Occipital lobe (tissue), 2 donors: ENCODE measurements around the gene SHC1. TPM values are rescaled to one million over a fixed set of nuclear protein-coding genes. Genes with fewer than 3 reads are reported as not detected.
"Not testable (repeated sequence)": the region's sequence is repeated elsewhere in the genome, so short reads cannot be mapped to it uniquely, and the experiment has no call there.

ENCODE experiments used
- DNase-seq: peaks from one replicate; lab custom pipeline; 2025; lab: John Stamatoyannopoulos, UW
- total RNA-seq: library from RNA; depleted of rRNA; stranded (reverse); fragments of >200 nt; gene quantifications from one replicate; pipeline ENCODE4 v1.2.3, GENCODE V29; 2014

SHC1 gene
- total RNA-seq, 1 donor from 2014 or later: 10.0 TPM

- peak; percentile 15 for DNase-seq
Measured at GRCh38 chr1:154995301-154995983, 24.9 kb upstream of the SHC1 start.

GRCh38 chr1:154994591-154994990, 24.0 kb upstream of the SHC1 start:
- DNase-seq: no peak

GRCh38 chr1:154994269-154994587, 23.7 kb upstream of the SHC1 start:
- DNase-seq: no peak

- DNase-seq: no peak
Measured at GRCh38 chr1:154993572-154994268, 23.2 kb upstream of the SHC1 start, which contains the start of gene LENEP. LENEP (plus strand) TSS chr1:154993586; CDS start chr1:154993608, 22 bp downstream.

- no peak for DNase-seq
Measured at GRCh38 chr1:154992721-154993571, 22.4 kb upstream of the SHC1 start.

- no peak for DNase-seq
Measured at GRCh38 chr1:154990276-154990675, 19.7 kb upstream of the SHC1 start.

GRCh38 chr1:154989195-154989860, 18.8 kb upstream of the SHC1 start:
- no peak for DNase-seq

GRCh38 chr1:154988058-154988954, 17.8 kb upstream of the SHC1 start:
- DNase-seq: no peak

GRCh38 chr1:154987326-154987725, 16.8 kb upstream of the SHC1 start:
- DNase-seq: no peak

- DNase-seq: not testable (repeated sequence)
Measured at GRCh38 chr1:154986736-154987135, 16.2 kb upstream of the SHC1 start.

- DNase-seq: no peak
Measured at GRCh38 chr1:154983776-154984466, 13.4 kb upstream of the SHC1 start.

- peak; percentile 96 for DNase-seq
Measured at GRCh38 chr1:154982897-154983648, 12.5 kb upstream of the SHC1 start, which contains the start of gene FLAD1. FLAD1 (plus strand) TSS chr1:154983344; CDS start chr1:154983695, 351 bp downstream.

- DNase-seq: no peak
Measured at GRCh38 chr1:154982341-154982740, 11.8 kb upstream of the SHC1 start.

- DNase-seq: no peak
Measured at GRCh38 chr1:154978360-154978759, 7.8 kb upstream of the SHC1 start.

GRCh38 chr1:154977762-154978161, 7.2 kb upstream of the SHC1 start:
- not testable (repeated sequence) for DNase-seq

GRCh38 chr1:154975409-154976059, 5.0 kb upstream of the SHC1 start:
- DNase-seq: no peak

GRCh38 chr1:154974808-154975408, 4.4 kb upstream of the SHC1 start:
- peak; percentile 90 for DNase-seq
